HepG2 (cell line): ENCODE results near the gene ACP2. TPM values are rescaled to one million over a fixed set of nuclear protein-coding genes. Genes with fewer than 3 reads are reported as not detected.

ENCODE experiments used
- DR1 ChIP-seq: sonication (generic); formaldehyde crosslinking; IDR thresholded peaks from 2 replicates; pipeline ENCODE4 v1.8.0; 2021; ENCODE audit warnings: mild to moderate bottlenecking, missing genetic modification reagents, inconsistent platforms
- HDAC2 ChIP-seq: sonication (generic); formaldehyde crosslinking; IDR thresholded peaks from 2 replicates; pipeline ENCODE4 v1.4.0; 2020; ENCODE audit warnings: missing genetic modification reagents
- THYN1 ChIP-seq: sonication (generic); formaldehyde crosslinking; IDR thresholded peaks from 2 replicates; pipeline ENCODE4 v1.8.1; 2023; ENCODE audit warnings: low read depth, mild to moderate bottlenecking, moderate library complexity, missing genetic modification reagents, borderline replicate concordance
- ZNF232 ChIP-seq: sonication (generic); formaldehyde crosslinking; IDR thresholded peaks from 2 replicates; pipeline ENCODE4 v1.4.0; 2020; ENCODE audit warnings: missing genetic modification reagents, borderline replicate concordance
- ZNF24 ChIP-seq: fragments of 450-650 bp; IDR thresholded peaks from 2 replicates; pipeline ENCODE4 v1.6.1; 2017; ENCODE audit warnings: antibody characterized with exemption, mild to moderate bottlenecking
- ZNF335 ChIP-seq: sonication (generic); formaldehyde crosslinking; IDR thresholded peaks from 2 replicates; pipeline ENCODE4 v1.4.0; 2020; ENCODE audit warnings: missing genetic modification reagents
- ZNF747 ChIP-seq: sonication (generic); formaldehyde crosslinking; IDR thresholded peaks from 2 replicates; pipeline ENCODE4 v1.8.1; 2023; ENCODE audit warnings: missing genetic modification reagents, mild to moderate bottlenecking, borderline replicate concordance
- ZNF788 ChIP-seq: sonication (generic); formaldehyde crosslinking; IDR thresholded peaks from 2 replicates; pipeline ENCODE4 v1.5.0; 2020; ENCODE audit warnings: mild to moderate bottlenecking, missing genetic modification reagents, borderline replicate concordance
- polyA plus RNA-seq, 8 experiments: library from polyadenylated mRNA; depleted of rRNA in 3 of 8; stranded (reverse) in 7 of 8; unstranded in 1 of 8; fragments of >200 nt; fragmentation: Illumina TruSeq in 4 of 8; extraction: Trizol in 4 of 8; gene quantifications; 2 replicates each; pipeline versions ENCODE4 v1.2.1 to v1.2.3, GENCODE V29; 2011 to 2016; ENCODE audit warnings: low read depth in 4 of 8, missing spikeins in 1 of 8, mixed read lengths in 1 of 8; ENCODE audit not compliant: insufficient read depth in 1 of 8
- total RNA-seq, 5 experiments: library from RNA; depleted of rRNA; stranded (reverse); fragments of >200 nt; fragmentation: Illumina TruSeq; extraction: Trizol; gene quantifications; 2 replicates each; pipeline ENCODE4 v1.2.3, GENCODE V29; 2016; ENCODE audit warnings: low read depth in 1 of 5
- TF ChIP-seq, protein P1 (sequence below): sonication (generic); formaldehyde crosslinking; IDR thresholded peaks from 2 replicates; pipeline ENCODE4 v1.5.0; 2020; ENCODE audit warnings: mild to moderate bottlenecking, missing genetic modification reagents, borderline replicate concordance
- TF ChIP-seq, protein P2 (sequence below): sonication (generic); formaldehyde crosslinking; IDR thresholded peaks from 2 replicates; pipeline ENCODE4 v1.4.0; 2020; ENCODE audit warnings: missing genetic modification reagents
- TF ChIP-seq, protein P3 (sequence below): sonication (generic); formaldehyde crosslinking; IDR thresholded peaks from 2 replicates; pipeline ENCODE4 v1.5.1; 2020; ENCODE audit warnings: missing genetic modification reagents, mild to moderate bottlenecking, borderline replicate concordance
- TF ChIP-seq, protein P4 (sequence below): sonication (generic); formaldehyde crosslinking; IDR thresholded peaks from 2 replicates; pipeline ENCODE4 v1.4.0; 2020; ENCODE audit warnings: missing genetic modification reagents

ACP2 gene
- total and polyA plus RNA-seq, 2 of the 13 experiments (the other 11 are each of a cell fraction or from before 2014, with no cell fraction given) = 17.7 to 20.2 TPM

DNA sequence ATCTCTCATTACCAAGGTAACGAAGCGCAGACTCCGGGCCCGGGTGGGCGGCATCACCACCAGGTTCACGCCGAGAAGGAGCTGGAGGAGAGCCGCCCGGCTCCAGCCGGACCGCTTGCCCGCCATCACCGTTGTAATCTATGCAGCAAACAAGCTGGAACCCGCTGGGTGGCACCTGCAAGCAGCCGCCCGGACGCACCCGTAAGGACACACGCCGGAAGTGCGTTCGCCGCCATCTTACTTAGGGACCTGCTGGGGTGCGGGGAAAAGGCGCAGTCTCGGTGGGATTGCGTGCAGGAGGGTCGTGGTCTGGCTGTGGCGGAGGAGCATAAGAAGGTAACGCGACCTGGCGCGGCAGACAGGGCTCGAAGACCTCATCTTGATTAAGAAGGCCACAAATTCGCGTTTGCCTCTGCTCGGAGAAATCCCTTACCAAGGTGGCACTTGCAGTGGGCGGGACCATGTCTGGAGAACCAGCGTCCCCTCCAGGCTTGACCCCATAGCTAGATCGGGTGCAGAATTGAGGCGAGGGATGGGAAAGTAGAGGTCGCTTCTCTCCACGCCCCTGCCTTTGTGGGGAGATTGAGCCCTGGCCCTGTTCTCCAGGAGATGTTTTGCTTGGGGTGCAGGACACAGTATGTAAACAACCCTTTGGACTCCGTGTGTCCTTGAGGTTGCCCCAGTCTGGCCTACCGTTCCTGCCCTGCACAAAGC, at the start of gene ACP2 (continued):
- TF ChIP-seq, protein P1, sequence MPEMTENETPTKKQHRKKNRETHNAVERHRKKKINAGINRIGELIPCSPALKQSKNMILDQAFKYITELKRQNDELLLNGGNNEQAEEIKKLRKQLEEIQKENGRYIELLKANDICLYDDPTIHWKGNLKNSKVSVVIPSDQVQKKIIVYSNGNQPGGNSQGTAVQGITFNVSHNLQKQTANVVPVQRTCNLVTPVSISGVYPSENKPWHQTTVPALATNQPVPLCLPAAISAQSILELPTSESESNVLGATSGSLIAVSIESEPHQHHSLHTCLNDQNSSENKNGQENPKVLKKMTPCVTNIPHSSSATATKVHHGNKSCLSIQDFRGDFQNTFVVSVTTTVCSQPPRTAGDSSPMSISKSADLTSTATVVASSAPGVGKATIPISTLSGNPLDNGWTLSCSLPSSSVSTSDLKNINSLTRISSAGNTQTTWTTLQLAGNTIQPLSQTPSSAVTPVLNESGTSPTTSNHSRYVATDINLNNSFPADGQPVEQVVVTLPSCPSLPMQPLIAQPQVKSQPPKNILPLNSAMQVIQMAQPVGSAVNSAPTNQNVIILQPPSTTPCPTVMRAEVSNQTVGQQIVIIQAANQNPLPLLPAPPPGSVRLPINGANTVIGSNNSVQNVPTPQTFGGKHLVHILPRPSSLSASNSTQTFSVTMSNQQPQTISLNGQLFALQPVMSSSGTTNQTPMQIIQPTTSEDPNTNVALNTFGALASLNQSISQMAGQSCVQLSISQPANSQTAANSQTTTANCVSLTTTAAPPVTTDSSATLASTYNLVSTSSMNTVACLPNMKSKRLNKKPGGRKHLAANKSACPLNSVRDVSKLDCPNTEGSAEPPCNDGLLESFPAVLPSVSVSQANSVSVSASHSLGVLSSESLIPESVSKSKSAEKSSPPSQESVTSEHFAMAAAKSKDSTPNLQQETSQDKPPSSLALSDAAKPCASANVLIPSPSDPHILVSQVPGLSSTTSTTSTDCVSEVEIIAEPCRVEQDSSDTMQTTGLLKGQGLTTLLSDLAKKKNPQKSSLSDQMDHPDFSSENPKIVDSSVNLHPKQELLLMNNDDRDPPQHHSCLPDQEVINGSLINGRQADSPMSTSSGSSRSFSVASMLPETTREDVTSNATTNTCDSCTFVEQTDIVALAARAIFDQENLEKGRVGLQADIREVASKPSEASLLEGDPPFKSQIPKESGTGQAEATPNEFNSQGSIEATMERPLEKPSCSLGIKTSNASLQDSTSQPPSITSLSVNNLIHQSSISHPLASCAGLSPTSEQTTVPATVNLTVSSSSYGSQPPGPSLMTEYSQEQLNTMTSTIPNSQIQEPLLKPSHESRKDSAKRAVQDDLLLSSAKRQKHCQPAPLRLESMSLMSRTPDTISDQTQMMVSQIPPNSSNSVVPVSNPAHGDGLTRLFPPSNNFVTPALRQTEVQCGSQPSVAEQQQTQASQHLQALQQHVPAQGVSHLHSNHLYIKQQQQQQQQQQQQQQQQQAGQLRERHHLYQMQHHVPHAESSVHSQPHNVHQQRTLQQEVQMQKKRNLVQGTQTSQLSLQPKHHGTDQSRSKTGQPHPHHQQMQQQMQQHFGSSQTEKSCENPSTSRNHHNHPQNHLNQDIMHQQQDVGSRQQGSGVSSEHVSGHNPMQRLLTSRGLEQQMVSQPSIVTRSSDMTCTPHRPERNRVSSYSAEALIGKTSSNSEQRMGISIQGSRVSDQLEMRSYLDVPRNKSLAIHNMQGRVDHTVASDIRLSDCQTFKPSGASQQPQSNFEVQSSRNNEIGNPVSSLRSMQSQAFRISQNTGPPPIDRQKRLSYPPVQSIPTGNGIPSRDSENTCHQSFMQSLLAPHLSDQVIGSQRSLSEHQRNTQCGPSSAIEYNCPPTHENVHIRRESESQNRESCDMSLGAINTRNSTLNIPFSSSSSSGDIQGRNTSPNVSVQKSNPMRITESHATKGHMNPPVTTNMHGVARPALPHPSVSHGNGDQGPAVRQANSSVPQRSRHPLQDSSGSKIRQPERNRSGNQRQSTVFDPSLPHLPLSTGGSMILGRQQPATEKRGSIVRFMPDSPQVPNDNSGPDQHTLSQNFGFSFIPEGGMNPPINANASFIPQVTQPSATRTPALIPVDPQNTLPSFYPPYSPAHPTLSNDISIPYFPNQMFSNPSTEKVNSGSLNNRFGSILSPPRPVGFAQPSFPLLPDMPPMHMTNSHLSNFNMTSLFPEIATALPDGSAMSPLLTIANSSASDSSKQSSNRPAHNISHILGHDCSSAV (CRISPR knock-in tag) = 0 out of 2 replicates have a peak, but pooled peaks have one; percentile 77
- 0 out of 2 replicates have a peak, but pooled peaks have one; percentile 80 for TF ChIP-seq ZNF335 (CRISPR knock-in tag)
- peak; percentile 69; the same call in 1 of the 2 replicates for TF ChIP-seq ZNF747
- TF ChIP-seq, protein P2, sequence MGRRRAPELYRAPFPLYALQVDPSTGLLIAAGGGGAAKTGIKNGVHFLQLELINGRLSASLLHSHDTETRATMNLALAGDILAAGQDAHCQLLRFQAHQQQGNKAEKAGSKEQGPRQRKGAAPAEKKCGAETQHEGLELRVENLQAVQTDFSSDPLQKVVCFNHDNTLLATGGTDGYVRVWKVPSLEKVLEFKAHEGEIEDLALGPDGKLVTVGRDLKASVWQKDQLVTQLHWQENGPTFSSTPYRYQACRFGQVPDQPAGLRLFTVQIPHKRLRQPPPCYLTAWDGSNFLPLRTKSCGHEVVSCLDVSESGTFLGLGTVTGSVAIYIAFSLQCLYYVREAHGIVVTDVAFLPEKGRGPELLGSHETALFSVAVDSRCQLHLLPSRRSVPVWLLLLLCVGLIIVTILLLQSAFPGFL = no peak
- TF ChIP-seq, protein P3, sequence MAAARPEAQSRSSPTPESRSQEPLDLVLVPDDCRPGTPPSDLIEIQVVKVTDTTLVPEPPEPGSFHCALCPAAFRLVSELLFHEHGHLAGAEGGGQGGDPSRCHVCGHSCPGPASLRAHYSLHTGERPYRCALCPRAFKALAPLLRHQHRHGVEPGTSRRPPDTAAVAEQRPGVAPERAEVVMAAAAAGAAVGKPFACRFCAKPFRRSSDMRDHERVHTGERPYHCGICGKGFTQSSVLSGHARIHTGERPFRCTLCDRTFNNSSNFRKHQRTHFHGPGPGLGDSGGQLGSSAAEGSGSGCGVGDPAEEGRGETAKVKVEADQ (CRISPR knock-in tag) = peak; percentile 98
- peak; percentile 75 for TF ChIP-seq ZNF232 (CRISPR knock-in tag)
- peak; percentile 66; the same call in 1 of the 2 replicates for TF ChIP-seq DR1
- TF ChIP-seq, protein P4, sequence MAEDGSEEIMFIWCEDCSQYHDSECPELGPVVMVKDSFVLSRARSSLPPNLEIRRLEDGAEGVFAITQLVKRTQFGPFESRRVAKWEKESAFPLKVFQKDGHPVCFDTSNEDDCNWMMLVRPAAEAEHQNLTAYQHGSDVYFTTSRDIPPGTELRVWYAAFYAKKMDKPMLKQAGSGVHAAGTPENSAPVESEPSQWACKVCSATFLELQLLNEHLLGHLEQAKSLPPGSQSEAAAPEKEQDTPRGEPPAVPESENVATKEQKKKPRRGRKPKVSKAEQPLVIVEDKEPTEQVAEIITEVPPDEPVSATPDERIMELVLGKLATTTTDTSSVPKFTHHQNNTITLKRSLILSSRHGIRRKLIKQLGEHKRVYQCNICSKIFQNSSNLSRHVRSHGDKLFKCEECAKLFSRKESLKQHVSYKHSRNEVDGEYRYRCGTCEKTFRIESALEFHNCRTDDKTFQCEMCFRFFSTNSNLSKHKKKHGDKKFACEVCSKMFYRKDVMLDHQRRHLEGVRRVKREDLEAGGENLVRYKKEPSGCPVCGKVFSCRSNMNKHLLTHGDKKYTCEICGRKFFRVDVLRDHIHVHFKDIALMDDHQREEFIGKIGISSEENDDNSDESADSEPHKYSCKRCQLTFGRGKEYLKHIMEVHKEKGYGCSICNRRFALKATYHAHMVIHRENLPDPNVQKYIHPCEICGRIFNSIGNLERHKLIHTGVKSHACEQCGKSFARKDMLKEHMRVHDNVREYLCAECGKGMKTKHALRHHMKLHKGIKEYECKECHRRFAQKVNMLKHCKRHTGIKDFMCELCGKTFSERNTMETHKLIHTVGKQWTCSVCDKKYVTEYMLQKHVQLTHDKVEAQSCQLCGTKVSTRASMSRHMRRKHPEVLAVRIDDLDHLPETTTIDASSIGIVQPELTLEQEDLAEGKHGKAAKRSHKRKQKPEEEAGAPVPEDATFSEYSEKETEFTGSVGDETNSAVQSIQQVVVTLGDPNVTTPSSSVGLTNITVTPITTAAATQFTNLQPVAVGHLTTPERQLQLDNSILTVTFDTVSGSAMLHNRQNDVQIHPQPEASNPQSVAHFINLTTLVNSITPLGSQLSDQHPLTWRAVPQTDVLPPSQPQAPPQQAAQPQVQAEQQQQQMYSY (CRISPR knock-in tag) = peak; percentile 75; the same call in 1 of the 2 replicates
- no peak; the same call in 1 of the 2 replicates for TF ChIP-seq ZNF24
- TF ChIP-seq HDAC2 (CRISPR knock-in tag) = peak; percentile 85
- TF ChIP-seq ZNF788 (CRISPR knock-in tag) = peak; percentile 96
- TF ChIP-seq THYN1 (CRISPR knock-in tag) = no peak
